ENCODE results near the gene SNRPD2.
"Not testable (repeated sequence)": the region's sequence is repeated elsewhere in the genome, so short reads cannot be mapped to it uniquely, and the experiment has no call there.

The SNRPD2 gene

GRCh38 chr19:45730368-45731288, 38.9 kb upstream of the SNRPD2 start, which contains the start of gene FBXO46:
FBXO46 (minus strand) TSS chr19:45730896; CDS start chr19:45713495, 17,401 bp downstream.
- H3K36me3 ChIP-seq (replicated peaks; ENCODE audit: insufficient read depth, low read length): no peaks in the 10 kb centered on the region
- H3K4me3 ChIP-seq (ENCODE audit: low read length): peak within 1 kb of the TSS; percentile 89
- no peaks in the 10 kb centered on the region for H3K9me2 ChIP-seq (replicated peaks; ENCODE audit: insufficient read depth, low read length)
- peaks cover 51% of the 10 kb centered on the region for H3K79me2 ChIP-seq (ENCODE audit: low read length)
- 0 out of 2 replicates have a peak, but pooled peaks cover 4% of the 10 kb centered on the region for H3K4me1 ChIP-seq (ENCODE audit: low read length)
- H3K27me3 ChIP-seq (replicated peaks; ENCODE audit: insufficient read depth, low read length): no peaks in the 10 kb centered on the region
- no peaks in the 10 kb centered on the region for H4K20me1 ChIP-seq (ENCODE audit: insufficient read depth, low read length)
- H3K4me2 ChIP-seq (ENCODE audit: low read depth, low read length): peak within 1 kb of the TSS; percentile 79
- H3K27ac ChIP-seq (ENCODE audit: low read length): no peak within 1 kb of the TSS; the same call in 1 of the 2 replicates
- peak; percentile 34 for TF ChIP-seq CTCF (IDR thresholded peaks at IDR 0.05; ENCODE audit: low read length)
- no peak for TF ChIP-seq EZH2phosphoT487 (IDR thresholded peaks at IDR 0.05; ENCODE audit: low read length)
- peak within 1 kb of the TSS; percentile 91 for H2AFZ ChIP-seq (ENCODE audit: low read length)
- peak; percentile 96 for DNase-seq
- H3K9ac ChIP-seq (ENCODE audit: low read length): peak within 1 kb of the TSS; percentile 82
- no peaks in the 10 kb centered on the region for H3K9me3 ChIP-seq (replicated peaks; ENCODE audit: insufficient read depth, low read length)
- no peaks in the 10 kb centered on the region for H3F3A ChIP-seq (ENCODE audit: insufficient read depth, low read length)

GRCh38 chr19:45729800-45730290, 38.1 kb upstream of the SNRPD2 start:
- Histone ChIP-seq H3F3A (ENCODE audit: insufficient read depth, low read length) (no peaks in the 10 kb centered on the region), H3K4me2 (ENCODE audit: low read depth, low read length) (peak overlapping the region; percentile 72), H3K9ac (ENCODE audit: low read length) (peak overlapping the region; percentile 82; the same call in 1 of the 2 replicates), H3K79me2 (ENCODE audit: low read length) (peaks cover 59% of the 10 kb centered on the region), H3K9me2 (replicated peaks; ENCODE audit: insufficient read depth, low read length) (no peaks in the 10 kb centered on the region), H3K9me3 (replicated peaks; ENCODE audit: insufficient read depth, low read length) (no peaks in the 10 kb centered on the region), H2AFZ (ENCODE audit: low read length) (no peak overlapping the region), H3K4me3 (ENCODE audit: low read length) (peak overlapping the region; percentile 89), H4K20me1 (ENCODE audit: insufficient read depth, low read length) (no peaks in the 10 kb centered on the region), H3K36me3 (replicated peaks; ENCODE audit: insufficient read depth, low read length) (no peaks in the 10 kb centered on the region), H3K27me3 (replicated peaks; ENCODE audit: insufficient read depth, low read length) (no peaks in the 10 kb centered on the region), H3K27ac (ENCODE audit: low read length) (no peak overlapping the region), H3K4me1 (ENCODE audit: low read length) (0 out of 2 replicates have a peak, but pooled peaks cover 4% of the 10 kb centered on the region)
- TF ChIP-seq EZH2 (optimal IDR thresholded peaks at IDR 0.05; ENCODE audit: low read depth, low read length) (no peak), CTCF (IDR thresholded peaks at IDR 0.05; ENCODE audit: low read length) (no peak), EZH2phosphoT487 (IDR thresholded peaks at IDR 0.05; ENCODE audit: low read length) (no peak)
- no peak for DNase-seq

- H3K79me2 ChIP-seq (ENCODE audit: low read length): peaks cover 71% of the 10 kb centered on the region
- H3F3A ChIP-seq (ENCODE audit: insufficient read depth, low read length); H3K4me1 ChIP-seq (ENCODE audit: low read length); H3K27ac ChIP-seq (ENCODE audit: low read length); H3K9ac ChIP-seq (ENCODE audit: low read length); H3K4me2 ChIP-seq (ENCODE audit: low read depth, low read length); H3K9me3 ChIP-seq (replicated peaks; ENCODE audit: insufficient read depth, low read length); H4K20me1 ChIP-seq (ENCODE audit: insufficient read depth, low read length); H2AFZ ChIP-seq (ENCODE audit: low read length); H3K4me3 ChIP-seq (ENCODE audit: low read length); H3K27me3 ChIP-seq (replicated peaks; ENCODE audit: insufficient read depth, low read length); DNase-seq; H3K36me3 ChIP-seq (replicated peaks; ENCODE audit: insufficient read depth, low read length); H3K9me2 ChIP-seq (replicated peaks; ENCODE audit: insufficient read depth, low read length): not testable (repeated sequence)
Measured at GRCh38 chr19:45728683-45729082, 36.9 kb upstream of the SNRPD2 start.

- not testable (repeated sequence) for H3K4me3 ChIP-seq (ENCODE audit: low read length); H3K9me3 ChIP-seq (replicated peaks; ENCODE audit: insufficient read depth, low read length); H4K20me1 ChIP-seq (ENCODE audit: insufficient read depth, low read length); H3K27ac ChIP-seq (ENCODE audit: low read length); H3K4me2 ChIP-seq (ENCODE audit: low read depth, low read length); H3K9me2 ChIP-seq (replicated peaks; ENCODE audit: insufficient read depth, low read length); H3K36me3 ChIP-seq (replicated peaks; ENCODE audit: insufficient read depth, low read length); H3K9ac ChIP-seq (ENCODE audit: low read length); DNase-seq; H3K27me3 ChIP-seq (replicated peaks; ENCODE audit: insufficient read depth, low read length); H2AFZ ChIP-seq (ENCODE audit: low read length)
- peaks cover 14% of the 10 kb centered on the region for H3K4me1 ChIP-seq (ENCODE audit: low read length)
- H3F3A ChIP-seq (ENCODE audit: insufficient read depth, low read length): peaks cover 10% of the 10 kb centered on the region; the same call in 1 of the 2 replicates
- peaks cover 58% of the 10 kb centered on the region for H3K79me2 ChIP-seq (ENCODE audit: low read length)
Measured at GRCh38 chr19:45720065-45720464, 28.3 kb upstream of the SNRPD2 start.

Measured in MM.1S (cell line).